Ovary (tissue), 10 donors: ENCODE data around the gene FAM107A. TPM values are rescaled to one million over a fixed set of nuclear protein-coding genes. Genes with fewer than 3 reads are reported as not detected.

Experiments
- DNase-seq, 5 donors: peaks; one replicate each; pipeline ENCODE4 v3.0.0-alpha.2; 2019 to 2020
- H3K27ac ChIP-seq, 2 donors: fragments of 200-600 bp; one replicate each; pipeline versions ENCODE4 v1.5.1 to v1.8.0; 2019 to 2022
- H3K27me3 ChIP-seq: fragments of 200-600 bp; one replicate; pipeline ENCODE4 v1.8.0; 2022
- H3K36me3 ChIP-seq: fragments of 200-600 bp; sonication (generic); one replicate; pipeline ENCODE4 v1.5.1; 2019
- H3K4me1 ChIP-seq: one replicate; pipeline ENCODE4 v1.8.1; 2013; ENCODE audit warnings: mild to moderate bottlenecking, moderate library complexity; ENCODE audit not compliant: insufficient read depth
- H3K4me3 ChIP-seq: fragments of 200-600 bp; sonication (generic); one replicate; pipeline ENCODE4 v1.5.1; 2017
- H3K9me3 ChIP-seq, 2 donors: fragments of 200-600 bp in 1 of 2; sonication (generic) in 1 of 2; one replicate each; pipeline versions ENCODE4 v1.5.1 to v1.8.1; 2013 to 2019; ENCODE audit warnings: mild to moderate bottlenecking in 1 of 2, moderate library complexity in 1 of 2
- CTCF ChIP-seq, 3 donors: fragments of 450-650 bp in 2 of 3; fragments of 200-600 bp in 1 of 3; IDR thresholded peaks; one replicate each; pipeline versions ENCODE4 v1.5.1 to v1.8.0; 2016 to 2022; ENCODE audit warnings: antibody characterized with exemption in 3 of 3, mild to moderate bottlenecking in 1 of 3
- EP300 ChIP-seq: sonication (generic); formaldehyde crosslinking; IDR thresholded peaks from one replicate; pipeline ENCODE4 v1.6.1; 2017; ENCODE audit warnings: antibody characterized with exemption
- POLR2A ChIP-seq: fragments of 450-650 bp; IDR thresholded peaks from one replicate; pipeline ENCODE4 v1.6.1; 2017; ENCODE audit warnings: antibody characterized with exemption, mild to moderate bottlenecking, moderate library complexity
- WGBS, 3 donors: extraction: QIAGEN DNeasy Blood & Tissue Kit in 1 of 3; methylation state at CpG; one replicate each; pipeline versions ENCODE4 v1.1.5 to v1.1.7; 2013 to 2017; 5-methylcytosine and 5-hydroxymethylcytosine counted together
- intact Hi-C, 4 donors: fragments of 100-400 bp; cut with DNase I; formaldehyde crosslinking; loops; one replicate each; pipeline versions ENCODE4 v1.11.0 to v1.15.1; 2022 to 2023
- long read RNA-seq, 3 donors: library from polyadenylated mRNA in 2 of 3; unstranded in 2 of 3; transcript quantifications; one replicate each; pipeline ENCODE4 v2.0.0 and lab custom pipeline, GENCODE V29; 2021 to 2026
- polyA plus RNA-seq, 2 donors: library from polyadenylated mRNA; stranded (reverse); fragments of 200-250 nt in 1 of 2; fragments of 350-450 nt in 1 of 2; fragmentation: Illumina TruSeq in 1 of 2; extraction: RNeasy Lipid Tissue Mini Kit (QIAGEN cat#74804) in 1 of 2; gene quantifications; one replicate each; pipeline ENCODE4 v1.2.3, GENCODE V29; 2013 to 2014
- total RNA-seq, 7 donors: library from RNA; depleted of rRNA in 2 of 7; stranded (reverse); fragments of >200 nt in 2 of 7; fragmentation: NEBNext Ultra II Directional in 3 of 7; extraction: Animal tissue kit (Norgen Biotek cat#: 25700) in 3 of 7; gene quantifications; one replicate each; pipeline versions ENCODE4 v1.1.0 to v1.2.4, GENCODE V29; 2016 to 2023
- donor health status: DM: no; HTN: no; CAD: no; lungs with moderate emphysema.
- donor health status: DM: no; HTN: no; CAD: no.
- donor health status: Bipolar disorder and iron deficiency.
- donor health status: DM: yes; HTN: yes; CAD: no.
- donor health status: DM: no; HTN: no; CAD: no.
- donor health status: DM: yes; HTN: yes; CAD: no.

FAM107A gene
- total RNA-seq (10 to 100 TPM in 5 of 7 donors, 1 to 10 TPM in 2; 2.7 to 47.3 (median 14.4) TPM), polyA plus RNA-seq (10 to 100 TPM; 14.0 to 19.9 TPM)
- long read RNA-seq, donor 1, transcript FAM107A-201 (4 exons, 3,367 nt), result major isoform, 28 of 40 reads
- long read RNA-seq, donor 1, partial matches to known transcripts, result 2 of 40 reads
- long read RNA-seq, donor 1, other reads (novel, unspliced or antisense), result 7 of 40 reads
- long read RNA-seq, donor 2, partial matches to known transcripts, result 0 of 2 reads
- long read RNA-seq, donor 2, other reads (novel, unspliced or antisense), result 0 of 2 reads
- long read RNA-seq, donor 3, transcript FAM107A-201 (4 exons, 3,367 nt), result major isoform, 26 of 41 reads
- long read RNA-seq, donor 3, partial matches to known transcripts, result 4 of 41 reads
- long read RNA-seq, donor 3, other reads (novel, unspliced or antisense), result 7 of 41 reads

- peak in 2 of 5 donors; percentile 54 to 58 for DNase-seq
- no peaks in the 10 kb centered on the region for H3K36me3 ChIP-seq
- H3K27ac ChIP-seq, result no peak within 1 kb of the TSS
- no peaks in the 10 kb centered on the region for H3K4me1 ChIP-seq
- H3K9me3 ChIP-seq, result no peaks in the 10 kb centered on the region
- intact Hi-C loops, result no loop called here
- peak; percentile 23 for TF ChIP-seq EP300
- peak in 1 of 3 donors; percentile 19 for TF ChIP-seq CTCF (IDR thresholded peaks at IDR 0.05)
- TF ChIP-seq POLR2A, result no peak
- H3K27me3 ChIP-seq, result no peaks in the 10 kb centered on the region
- H3K4me3 ChIP-seq, result no peak within 1 kb of the TSS
- WGBS, 3 donors, result 15 to 30% (median 24%) methylated on average over 12 of the region's 12 CpGs
These were observed at the start of gene FAM107A for GRCh38 chr3:58577269-58577821. Gene FAM107A, minus strand, starts transcription at chr3:58577391. Its CDS starts 7,531 bp downstream, at chr3:58569860.

DNA sequence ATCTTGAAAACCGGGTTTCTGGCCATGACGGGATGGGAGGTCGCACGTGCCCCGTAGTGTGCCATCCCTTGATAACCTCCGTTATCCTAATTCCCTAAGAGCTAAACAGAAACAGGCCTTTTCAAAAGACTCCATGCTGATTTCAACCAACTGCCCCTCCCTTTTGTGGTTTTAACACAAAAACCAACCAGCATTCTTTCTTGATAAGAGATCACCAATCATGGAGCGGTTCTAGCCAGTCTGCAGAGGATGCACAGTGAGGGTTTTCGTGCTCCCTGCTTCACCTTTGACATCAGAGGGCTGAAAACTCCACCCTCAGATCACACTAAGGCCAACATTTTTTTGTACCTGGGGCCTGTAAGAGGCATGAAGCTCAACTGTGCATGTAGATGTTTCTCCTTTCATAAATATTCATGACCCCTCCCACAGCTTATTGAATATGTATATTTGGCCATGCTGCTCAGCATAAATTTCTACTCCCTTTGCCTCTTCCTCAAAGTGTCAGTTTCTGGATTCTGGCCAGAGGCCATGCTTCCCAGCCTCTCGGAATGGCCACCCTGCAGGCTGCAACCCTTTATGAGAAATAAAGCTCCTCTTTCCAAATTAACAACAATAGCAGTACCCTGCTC lies 48.1 kb upstream of the FAM107A start:
- Histone ChIP-seq H3K9me3 (no peaks in the 10 kb centered on the region), H3K36me3 (no peaks in the 10 kb centered on the region), H3K4me3 (no peak overlapping the region), H3K4me1 (peaks cover 20% of the 10 kb centered on the region), H3K27me3 (no peaks in the 10 kb centered on the region), H3K27ac (no peak overlapping the region)
- intact Hi-C loops, result no loop called here
- WGBS, 3 donors, result 88 to 91% (median 89%) methylated on average over 9 of the region's 9 CpGs
- TF ChIP-seq EP300 (no peak), CTCF (IDR thresholded peaks at IDR 0.05) (no peak), POLR2A (no peak)
- DNase-seq, result no peak

GRCh38 chr3:58624550-58624949 lies 47.4 kb upstream of the FAM107A start:
- no peaks in the 10 kb centered on the region for H3K9me3 ChIP-seq
- no peaks in the 10 kb centered on the region for H3K36me3 ChIP-seq
- 68 to 88% (median 81%) methylated on average over 3 of the region's 3 CpGs for WGBS, 3 donors
- no peak overlapping the region for H3K27ac ChIP-seq
- TF ChIP-seq EP300 (no peak), POLR2A (no peak), CTCF (IDR thresholded peaks at IDR 0.05) (no peak)
- H3K4me3 ChIP-seq, result no peak overlapping the region
- H3K4me1 ChIP-seq, result peaks cover 20% of the 10 kb centered on the region
- H3K27me3 ChIP-seq, result no peaks in the 10 kb centered on the region
- intact Hi-C loops, result no loop called here
- no peak for DNase-seq

DNA sequence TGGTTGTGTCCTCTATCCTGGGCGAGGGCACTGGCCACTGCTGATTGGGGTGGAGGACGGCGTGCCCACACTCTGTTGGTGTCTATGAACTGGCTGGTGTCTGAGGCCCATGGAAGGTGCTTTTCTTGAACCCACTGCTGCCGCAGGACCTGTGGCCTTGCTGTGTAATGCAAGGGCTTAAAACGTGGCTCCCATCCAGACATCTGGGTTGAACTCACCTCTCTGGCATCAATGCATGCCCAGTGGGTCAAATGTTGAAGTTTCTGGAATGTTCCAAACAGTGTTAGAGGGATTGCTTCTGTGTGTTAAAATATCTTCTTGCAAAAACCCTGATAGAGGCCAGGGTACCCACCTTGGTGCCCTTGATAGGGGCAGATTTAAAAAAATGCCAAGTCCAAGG lies 46.8 kb upstream of the FAM107A start:
- WGBS, 3 donors, result 80 to 94% (median 83%) methylated on average over 5 of the region's 5 CpGs
- H3K4me1 ChIP-seq, result peaks cover 17% of the 10 kb centered on the region

More for the DNA sequence above, 46.8 kb upstream of the FAM107A start:
- H3K4me3 ChIP-seq, result no peak overlapping the region
- no peaks in the 10 kb centered on the region for H3K36me3 ChIP-seq
- intact Hi-C loops, result no loop called here
- DNase-seq, result no peak
- no peaks in the 10 kb centered on the region for H3K9me3 ChIP-seq
- no peaks in the 10 kb centered on the region for H3K27me3 ChIP-seq
- TF ChIP-seq POLR2A, result no peak
- TF ChIP-seq EP300, result no peak
- no peak for TF ChIP-seq CTCF (IDR thresholded peaks at IDR 0.05)
- H3K27ac ChIP-seq, result no peak overlapping the region
